K562 (cell line): Measurements from ENCODE around the gene TRAIP. TPM values are rescaled to one million over a fixed set of nuclear protein-coding genes. Genes with fewer than 3 reads are reported as not detected.

Experiments
- AFF1 ChIP-seq, 2 experiments: fragments of 450-650 bp; IDR thresholded peaks; 2 replicates each; pipeline ENCODE4 v1.6.1; 2018; ENCODE audit warnings: mild to moderate bottlenecking in 2 of 2, low read depth in 1 of 2; ENCODE audit not compliant: partially characterized antibody in 2 of 2
- ATF4 ChIP-seq: fragments of 450-650 bp; formaldehyde crosslinking; IDR thresholded peaks from 2 replicates; pipeline ENCODE4 v1.4.0; 2022; ENCODE audit warnings: mild to moderate bottlenecking, moderate library complexity
- FOS ChIP-seq: IDR thresholded peaks from 3 replicates; pipeline ENCODE4 v1.6.1; 2011; ENCODE audit not compliant: insufficient read length; ENCODE audit errors: extremely low read depth
- FOXA1 ChIP-seq: fragments of 450-650 bp; IDR thresholded peaks from 2 replicates; pipeline ENCODE4 v1.6.1; 2016; ENCODE audit warnings: mild to moderate bottlenecking, borderline replicate concordance
- FOXA3 ChIP-seq, 2 experiments: fragments of 450-650 bp in 1 of 2; sonication (generic) in 1 of 2; formaldehyde crosslinking; IDR thresholded peaks in 1 of 2; conservative IDR thresholded peaks in 1 of 2; 2 replicates each; pipeline versions ENCODE4 v1.4.0 to v1.8.0; 2020 to 2022; ENCODE audit warnings: mild to moderate bottlenecking in 2 of 2, missing genetic modification reagents in 1 of 2
- HBP1 ChIP-seq: fragments of 450-650 bp; formaldehyde crosslinking; IDR thresholded peaks from 2 replicates; pipeline ENCODE4 v1.4.0; 2022; ENCODE audit warnings: missing genetic modification characterization
- HDGF ChIP-seq: fragments of 450-650 bp; IDR thresholded peaks from 2 replicates; pipeline ENCODE4 v1.6.1; 2016
- KDM1A ChIP-seq, 2 experiments: fragments of 450-650 bp; IDR thresholded peaks; 2 replicates each; pipeline ENCODE4 v1.6.1; 2016; ENCODE audit warnings: mild to moderate bottlenecking in 2 of 2
- MEF2D ChIP-seq: conservative IDR thresholded peaks from 2 replicates; pipeline ENCODE4 v1.6.1; 2016; ENCODE audit warnings: low read depth, missing genetic modification characterization, missing compliant biosample characterization
- RBM15 ChIP-seq: fragments of 200-400 bp; formaldehyde crosslinking; IDR thresholded peaks from 2 replicates; pipeline ENCODE4 v1.6.1; 2018; ENCODE audit warnings: mild to moderate bottlenecking, low read length, moderate library complexity; ENCODE audit not compliant: insufficient read depth
- RBM25 ChIP-seq: fragments of 200-400 bp; formaldehyde crosslinking; IDR thresholded peaks from 2 replicates; pipeline ENCODE4 v1.6.1; 2018; ENCODE audit warnings: low read length, low read depth, moderate library complexity; ENCODE audit not compliant: severe bottlenecking
- RNF2 ChIP-seq: sonication (generic); IDR thresholded peaks from 2 replicates; pipeline ENCODE4 v1.6.1; 2016
- SETDB1 ChIP-seq: IDR thresholded peaks from one replicate; pipeline ENCODE4 v1.6.1; 2012; ENCODE audit warnings: low read length, control low read depth, inconsistent platforms
- SPI1 ChIP-seq: IDR thresholded peaks from 2 replicates; pipeline ENCODE4 v1.6.1; 2011; ENCODE audit warnings: low read depth, low read length, control low read depth, borderline replicate concordance
- TSHZ1 ChIP-seq: fragments of 250-450 bp; sonication (Bioruptor Pico); IDR thresholded peaks from 2 replicates; pipeline ENCODE4 v1.4.0; 2020; ENCODE audit warnings: mild to moderate bottlenecking, moderate library complexity
- XRCC4 ChIP-seq: IDR thresholded peaks from one replicate; pipeline ENCODE4 v1.6.1; 2011; ENCODE audit not compliant: insufficient read depth, insufficient read length; ENCODE audit errors: extremely low read depth
- ZNF316 ChIP-seq: fragments of 450-650 bp; IDR thresholded peaks from 2 replicates; pipeline ENCODE4 v1.6.1; 2016
- ZNF764 ChIP-seq: fragments of 250-450 bp; sonication (Bioruptor Pico); IDR thresholded peaks from 2 replicates; pipeline ENCODE4 v1.4.0; 2020; ENCODE audit warnings: low read depth, mild to moderate bottlenecking, moderate library complexity
- ZSCAN29 ChIP-seq: fragments of 450-650 bp; IDR thresholded peaks from 2 replicates; pipeline ENCODE4 v1.6.1; 2017
- polyA plus RNA-seq, 8 experiments: library from polyadenylated mRNA; depleted of rRNA in 4 of 8; stranded (reverse) in 5 of 8; unstranded in 3 of 8; fragments of >200 nt; fragmentation: Nextera tagmentation in 2 of 8; fragmentation: Illumina TruSeq in 1 of 8; extraction: Ambion mirVana in 2 of 8; extraction: Trizol in 1 of 8; gene quantifications; 2 replicates each; pipeline versions ENCODE4 v1.2.1 to v1.2.3, GENCODE V29; 2011 to 2014; ENCODE audit warnings: inconsistent platforms in 1 of 8, missing spikeins in 1 of 8
- total RNA-seq, 7 experiments: library from RNA; depleted of rRNA in 6 of 7; stranded (reverse); fragments of >200 nt in 6 of 7; fragmentation: Illumina TruSeq in 2 of 7; extraction: Trizol in 2 of 7; gene quantifications; 2 replicates each; pipeline versions ENCODE4 v1.2.1 to v1.2.3, GENCODE V29; 2011 to 2021; ENCODE audit warnings: low replicate concordance in 1 of 7

The TRAIP gene
- total and polyA plus RNA-seq, 9 of the 15 experiments (the other 6 are each of a cell fraction or from before 2014, with no cell fraction given), result 14.3 to 38.6 (median 21.2) TPM

- TF ChIP-seq HBP1 (CRISPR knock-in tag) (no peak), TSHZ1 (CRISPR knock-in tag) (no peak), XRCC4 (no peak), KDM1A (IDR thresholded peaks at IDR 0.05) (no peak), FOXA1 (no peak), ATF4 (CRISPR knock-in tag) (no peak), HDGF (no peak), SPI1 (0 out of 2 replicates have a peak, but pooled peaks have one; percentile 22), AFF1 (IDR thresholded peaks at IDR 0.05; ENCODE audit: low read depth in 1 of 2, partially characterized antibody in 2 of 2) (no peak), RNF2 (no peak), ZNF764 (no peak), ZNF316 (no peak), SETDB1 (no peak), RBM25 (peak; percentile 78), ZSCAN29 (no peak), RBM15 (no peak), FOXA3 (CRISPR knock-in tag; conservative IDR thresholded peaks at IDR 0.05 in 1 of 2, IDR thresholded peaks at IDR 0.05 in 1 of 2) (no peak), FOS (peak; percentile 94), MEF2D (tag) (0 out of 2 replicates have a peak, but pooled peaks have one; percentile 67)
Measured at GRCh38 chr3:49786357-49787181, 69.8 kb downstream of the TRAIP start, which contains the start of gene IP6K1 (continued).
